PC-3 (cell line): ENCODE measurements around the gene CTNS. TPM values are rescaled to one million over a fixed set of nuclear protein-coding genes. Genes with fewer than 3 reads are reported as not detected.

Source experiments
- ATAC-seq: fragments of 200-7000 bp; cut with Tn5 transposase; 2 replicates; pipeline ENCODE4 v1.9.1; 2020; ENCODE audit warnings: mild to moderate bottlenecking, moderate library complexity
- BruUV-seq: library from RNA; stranded (reverse); fragments of 400-500 nt; replicated peaks from 2 replicates; lab custom pipeline; 2021; lab: Mats Ljungman, UMichigan
- CTCF ChIA-PET: fragments of 300-600 bp; sonication (Branson Sonifier 250); formaldehyde crosslinking; loops from one replicate; lab custom pipeline; 2022; ENCODE audit warnings: antibody characterized with exemption; lab: Charles Lee
- POLR2A ChIA-PET: fragments of 300-600 bp; sonication (Branson Sonifier 250); formaldehyde crosslinking; loops from one replicate; lab custom pipeline; 2022; ENCODE audit warnings: antibody characterized with exemption; ENCODE audit not compliant: unreplicated experiment; lab: Charles Lee
- DNase-seq: peaks from one replicate; pipeline ENCODE4 v3.0.0-alpha.2; 2015
- H2AFZ ChIP-seq: fragments of 300-600 bp; sonication (generic); 2 replicates; pipeline ENCODE4 v1.6.0; 2016; ENCODE audit warnings: antibody characterized with exemption, low read length
- H3F3A ChIP-seq: fragments of 300-600 bp; sonication (generic); one replicate; pipeline ENCODE4 v1.6.0; 2017; ENCODE audit warnings: antibody characterized with exemption, low read length, control low read depth, mild to moderate bottlenecking; ENCODE audit not compliant: unreplicated experiment
- H3K27ac ChIP-seq: fragments of 300-600 bp; sonication (generic); 2 replicates; pipeline ENCODE4 v1.5.1; 2016; ENCODE audit warnings: mild to moderate bottlenecking, low read length
- H3K27me3 ChIP-seq: fragments of 300-600 bp; sonication (generic); 2 replicates; pipeline ENCODE4 v1.6.1; 2016; ENCODE audit warnings: low read length, mixed read lengths
- H3K36me3 ChIP-seq: fragments of 300-600 bp; sonication (generic); 2 replicates; pipeline ENCODE4 v1.6.1; 2016; ENCODE audit warnings: low read depth, mixed run types, low read length, mixed read lengths
- H3K4me1 ChIP-seq: fragments of 300-600 bp; sonication (generic); 2 replicates; pipeline ENCODE4 v1.5.1; 2016; ENCODE audit warnings: low read length; ENCODE audit not compliant: insufficient read depth
- H3K4me2 ChIP-seq: fragments of 300-600 bp; sonication (generic); 2 replicates; pipeline ENCODE4 v1.6.0; 2016; ENCODE audit warnings: low read length
- H3K4me3 ChIP-seq: fragments of 300-600 bp; sonication (generic); 2 replicates; pipeline ENCODE4 v1.5.1; 2016; ENCODE audit warnings: mild to moderate bottlenecking, low read length, mixed read lengths
- H3K79me2 ChIP-seq: fragments of 300-600 bp; sonication (generic); 2 replicates; pipeline ENCODE4 v1.6.1; 2017; ENCODE audit warnings: low read length, mixed read lengths
- H3K9ac ChIP-seq: fragments of 300-600 bp; sonication (generic); 2 replicates; pipeline ENCODE4 v1.6.0; 2016; ENCODE audit warnings: mild to moderate bottlenecking, low read length
- H3K9me2 ChIP-seq: fragments of 300-600 bp; sonication (generic); replicated peaks from 2 replicates; pipeline ENCODE4 v1.6.1; 2016; ENCODE audit warnings: mixed run types, low read length, mixed read lengths
- H3K9me3 ChIP-seq: fragments of 300-600 bp; sonication (generic); 2 replicates; pipeline ENCODE4 v1.6.1; 2016; ENCODE audit warnings: low read length, mixed read lengths
- H4K20me1 ChIP-seq: fragments of 300-600 bp; sonication (generic); 2 replicates; pipeline ENCODE4 v1.6.1; 2016; ENCODE audit warnings: low read length, mixed read lengths
- CTCF ChIP-seq: fragments of 300-600 bp; sonication (generic); conservative IDR thresholded peaks from 2 replicates; pipeline ENCODE4 v1.5.1; 2017; ENCODE audit warnings: antibody characterized with exemption, low read depth, mild to moderate bottlenecking, low read length
- EZH2 ChIP-seq: fragments of 300-600 bp; sonication (generic); IDR thresholded peaks from one replicate; pipeline ENCODE4 v1.6.1; 2017; ENCODE audit warnings: antibody characterized with exemption, mild to moderate bottlenecking, low read length; ENCODE audit not compliant: unreplicated experiment
- EZH2phosphoT487 ChIP-seq: fragments of 300-600 bp; sonication (generic); IDR thresholded peaks from 2 replicates; pipeline ENCODE4 v1.6.1; 2018; ENCODE audit warnings: mild to moderate bottlenecking, antibody characterized with exemption, low read length, borderline replicate concordance
- intact Hi-C: fragments of 100-400 bp; cut with micrococcal nuclease; formaldehyde crosslinking; loops from 2 replicates; pipeline ENCODE4 v1.9.0; 2023
- total RNA-seq: library from RNA; depleted of rRNA; stranded (reverse); fragments of >200 nt; gene quantifications from 2 replicates; pipeline ENCODE4 v1.2.3, GENCODE V29; 2014

CTNS gene
- total RNA-seq, 1 experiment from 2014 or later = 10.2 TPM

- intact Hi-C loops = no loop called here
- Histone ChIP-seq H4K20me1 (no peaks in the 10 kb centered on the region), H3K4me2 (no peak overlapping the region), H3K4me1 (no peaks in the 10 kb centered on the region), H3K27me3 (no peaks in the 10 kb centered on the region), H3K79me2 (no peaks in the 10 kb centered on the region), H3F3A (no peaks in the 10 kb centered on the region), H3K9me3 (no peaks in the 10 kb centered on the region), H3K9ac (no peak overlapping the region), H3K36me3 (no peaks in the 10 kb centered on the region), H3K4me3 (no peak overlapping the region), H2AFZ (no peak overlapping the region), H3K27ac (no peak overlapping the region), H3K9me2 (no peaks in the 10 kb centered on the region)
- TF ChIP-seq CTCF (no peak), EZH2phosphoT487 (no peak), EZH2 (no peak)
- DNase-seq (no peak), ATAC-seq (no peak)
- ChIA-PET CTCF (no interaction called here), POLR2A (no interaction called here)
- BruUV-seq = no TSS peak
Observed at GRCh38 chr17:3643889-3644349, 7.4 kb downstream of the CTNS start.

GRCh38 chr17:3645310-3645709, 8.8 kb downstream of the CTNS start:
- Histone ChIP-seq H3K4me2 (no peak overlapping the region), H3K36me3 (no peaks in the 10 kb centered on the region), H3K9me2 (no peaks in the 10 kb centered on the region), H3K4me1 (no peaks in the 10 kb centered on the region), H3K79me2 (no peaks in the 10 kb centered on the region), H3K27ac (no peak overlapping the region), H3K4me3 (no peak overlapping the region), H2AFZ (no peak overlapping the region), H3K27me3 (no peaks in the 10 kb centered on the region), H3K9me3 (no peaks in the 10 kb centered on the region), H4K20me1 (no peaks in the 10 kb centered on the region), H3F3A (no peaks in the 10 kb centered on the region), H3K9ac (no peak overlapping the region)
- ATAC-seq (no peak), DNase-seq (no peak)
- ChIA-PET CTCF (no interaction called here), POLR2A (no interaction called here)
- intact Hi-C loops = loop anchor here (5.0 kb wide), 1 partner anchor 598 kb away; no protein-coding TSS in a partner anchor
- BruUV-seq = no TSS peak
- TF ChIP-seq EZH2phosphoT487 (no peak), CTCF (no peak), EZH2 (no peak)

- no peak overlapping the region for H3K4me3 ChIP-seq
- no peaks in the 10 kb centered on the region for H3K79me2 ChIP-seq
- TF ChIP-seq CTCF (no peak), EZH2phosphoT487 (no peak), EZH2 (no peak)
- H3K36me3 ChIP-seq = no peaks in the 10 kb centered on the region
- H3K9me3 ChIP-seq = no peaks in the 10 kb centered on the region
- ATAC-seq = no peak
- ChIA-PET POLR2A (no interaction called here), CTCF (no interaction called here)
- no peak for DNase-seq
- H3K9ac ChIP-seq = no peak overlapping the region
- H3K27me3 ChIP-seq = no peaks in the 10 kb centered on the region
- no peaks in the 10 kb centered on the region for H3K4me1 ChIP-seq
- H3F3A ChIP-seq = no peaks in the 10 kb centered on the region
- no peak overlapping the region for H3K27ac ChIP-seq
- no peak overlapping the region for H3K4me2 ChIP-seq
- no TSS peak for BruUV-seq
- no peaks in the 10 kb centered on the region for H4K20me1 ChIP-seq
- H3K9me2 ChIP-seq = no peaks in the 10 kb centered on the region
- H2AFZ ChIP-seq = no peak overlapping the region
- intact Hi-C loops = loop anchor here (5.0 kb wide), 1 partner anchor 600 kb away; no protein-coding TSS in a partner anchor
Observed at GRCh38 chr17:3647251-3647650, 10.7 kb downstream of the CTNS start.
